ENCODE data around the gene HBS1L. TPM values are rescaled to one million over a fixed set of nuclear protein-coding genes. Genes with fewer than 3 reads are reported as not detected.

HBS1L gene
- total RNA-seq, 4 donors from 2014 or later, result 25.2 to 94.1 (median 37.5) TPM

- Histone ChIP-seq H3K4me1 (no peaks in the 10 kb centered on the region), H3K9me3 (no peaks in the 10 kb centered on the region), H3K27me3 (no peaks in the 10 kb centered on the region), H3K27ac (no peak overlapping the region), H3K36me3 (peaks cover 0 to 33% (median 0%) of the 10 kb centered on the region in 3 donors), H3K4me3 (no peak overlapping the region)
- TF ChIP-seq CTCF (IDR thresholded peaks at IDR 0.05), result no peak
- TF ChIP-seq POLR2A (IDR thresholded peaks at IDR 0.05), result no peak
- DNase-seq, result no peak
These were observed 57.3 kb downstream of the HBS1L start for GRCh38 chr6:134997133-134997995.

GRCh38 chr6:134995536-134995935, 59.1 kb downstream of the HBS1L start:
- Histone ChIP-seq H3K27me3 (no peaks in the 10 kb centered on the region), H3K36me3 (peaks cover 0 to 45% (median 0%) of the 10 kb centered on the region in 3 donors), H3K4me1 (no peaks in the 10 kb centered on the region), H3K9me3 (no peaks in the 10 kb centered on the region), H3K27ac (no peak overlapping the region), H3K4me3 (no peak overlapping the region)
- DNase-seq, result no peak
- TF ChIP-seq CTCF (IDR thresholded peaks at IDR 0.05), result no peak
- no peak for TF ChIP-seq POLR2A (IDR thresholded peaks at IDR 0.05)

DNA sequence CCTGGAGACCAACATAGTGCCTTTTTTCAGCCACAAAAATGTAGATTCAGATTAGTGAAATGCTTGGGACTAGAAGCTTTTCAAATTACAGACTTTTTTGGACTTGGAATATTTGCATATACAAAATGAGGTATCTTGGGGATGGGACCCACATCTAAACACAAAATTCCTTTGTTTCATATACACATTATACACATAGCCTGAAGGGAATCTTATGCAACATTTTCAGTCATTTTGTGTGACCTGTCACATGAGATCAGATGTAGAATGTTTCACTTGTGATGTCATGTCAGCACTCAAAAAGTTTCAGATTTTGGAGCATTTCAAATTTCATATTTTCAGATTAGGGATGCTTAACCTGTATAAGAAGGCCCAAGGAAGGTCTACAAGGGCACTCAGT, 60.2 kb downstream of the HBS1L start:
- Histone ChIP-seq H3K4me1 (no peaks in the 10 kb centered on the region), H3K4me3 (no peak overlapping the region), H3K9me3 (no peaks in the 10 kb centered on the region), H3K27me3 (no peaks in the 10 kb centered on the region), H3K27ac (no peak overlapping the region), H3K36me3 (peaks cover 0 to 46% (median 0%) of the 10 kb centered on the region in 3 donors)
- DNase-seq, result no peak
- no peak for TF ChIP-seq CTCF (IDR thresholded peaks at IDR 0.05)
- TF ChIP-seq POLR2A (IDR thresholded peaks at IDR 0.05), result no peak

DNA sequence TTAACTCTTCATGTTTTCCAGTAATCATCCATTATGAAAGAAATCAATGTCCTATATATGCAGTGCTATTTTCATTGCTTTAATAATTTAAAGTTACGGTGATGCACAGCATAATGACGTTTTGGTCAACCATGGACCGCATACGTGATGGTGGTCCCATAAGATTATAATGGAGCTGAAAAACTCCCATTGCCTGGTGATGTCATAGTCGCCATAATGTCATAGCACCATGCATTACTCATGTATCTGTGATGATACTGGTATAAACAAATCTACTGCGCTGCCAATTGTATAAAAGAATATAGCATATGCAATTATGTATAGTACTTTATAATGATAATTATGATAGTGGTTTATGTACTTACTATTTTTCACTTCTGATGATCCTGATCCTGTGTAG, 62.5 kb downstream of the HBS1L start:
- Histone ChIP-seq H3K4me1 (no peaks in the 10 kb centered on the region), H3K27ac (no peak overlapping the region), H3K27me3 (no peaks in the 10 kb centered on the region), H3K36me3 (peaks cover 0 to 38% (median 0%) of the 10 kb centered on the region in 3 donors), H3K4me3 (no peak overlapping the region), H3K9me3 (no peaks in the 10 kb centered on the region)
- TF ChIP-seq POLR2A (IDR thresholded peaks at IDR 0.05) (no peak), CTCF (IDR thresholded peaks at IDR 0.05) (no peak)
- no peak for DNase-seq

- no peak for TF ChIP-seq POLR2A (IDR thresholded peaks at IDR 0.05)
- TF ChIP-seq CTCF (IDR thresholded peaks at IDR 0.05), result no peak
- H3K9me3 ChIP-seq, result no peaks in the 10 kb centered on the region
- no peak overlapping the region for H3K27ac ChIP-seq
- DNase-seq, result no peak
- H3K4me3 ChIP-seq, result no peak overlapping the region
- no peaks in the 10 kb centered on the region for H3K27me3 ChIP-seq
- H3K4me1 ChIP-seq, result no peaks in the 10 kb centered on the region
- peaks cover 0 to 38% (median 0%) of the 10 kb centered on the region in 3 donors for H3K36me3 ChIP-seq
These were observed 64.4 kb downstream of the HBS1L start for GRCh38 chr6:134990262-134990661.
